ENCODE results near the gene TEX28.
"Not testable (repeated sequence)": the region's sequence is repeated elsewhere in the genome, so short reads cannot be mapped to it uniquely, and the experiment has no call there.

TEX28 gene

DNA sequence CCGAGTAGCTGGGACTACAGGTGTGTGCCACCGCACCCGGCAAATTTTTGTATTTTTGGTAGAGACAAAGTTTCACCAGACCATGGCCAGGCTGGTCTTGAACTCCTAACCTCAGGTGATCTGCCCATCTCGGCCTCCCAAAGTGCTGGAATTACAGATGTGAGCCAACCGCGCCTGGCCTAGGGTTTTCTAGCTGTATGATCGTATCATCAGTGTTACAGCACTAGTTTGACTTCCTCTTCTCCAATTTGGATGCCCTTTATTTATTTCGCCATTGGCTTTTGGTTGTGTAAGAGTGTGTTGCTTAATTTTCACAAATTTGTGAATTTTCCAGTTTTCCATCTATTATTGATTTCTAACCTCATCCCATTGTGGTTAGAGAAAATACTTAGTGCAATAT is 5.9 kb upstream of the TEX28 start:
- TF ChIP-seq, protein P1, sequence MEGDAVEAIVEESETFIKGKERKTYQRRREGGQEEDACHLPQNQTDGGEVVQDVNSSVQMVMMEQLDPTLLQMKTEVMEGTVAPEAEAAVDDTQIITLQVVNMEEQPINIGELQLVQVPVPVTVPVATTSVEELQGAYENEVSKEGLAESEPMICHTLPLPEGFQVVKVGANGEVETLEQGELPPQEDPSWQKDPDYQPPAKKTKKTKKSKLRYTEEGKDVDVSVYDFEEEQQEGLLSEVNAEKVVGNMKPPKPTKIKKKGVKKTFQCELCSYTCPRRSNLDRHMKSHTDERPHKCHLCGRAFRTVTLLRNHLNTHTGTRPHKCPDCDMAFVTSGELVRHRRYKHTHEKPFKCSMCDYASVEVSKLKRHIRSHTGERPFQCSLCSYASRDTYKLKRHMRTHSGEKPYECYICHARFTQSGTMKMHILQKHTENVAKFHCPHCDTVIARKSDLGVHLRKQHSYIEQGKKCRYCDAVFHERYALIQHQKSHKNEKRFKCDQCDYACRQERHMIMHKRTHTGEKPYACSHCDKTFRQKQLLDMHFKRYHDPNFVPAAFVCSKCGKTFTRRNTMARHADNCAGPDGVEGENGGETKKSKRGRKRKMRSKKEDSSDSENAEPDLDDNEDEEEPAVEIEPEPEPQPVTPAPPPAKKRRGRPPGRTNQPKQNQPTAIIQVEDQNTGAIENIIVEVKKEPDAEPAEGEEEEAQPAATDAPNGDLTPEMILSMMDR (IDR thresholded peaks at IDR 0.05): no peak
- no peak overlapping the region for H3K27ac ChIP-seq
- no peak for DNase-seq (ENCODE audit: low spot score)
- no peak overlapping the region for H3K4me3 ChIP-seq

DNA sequence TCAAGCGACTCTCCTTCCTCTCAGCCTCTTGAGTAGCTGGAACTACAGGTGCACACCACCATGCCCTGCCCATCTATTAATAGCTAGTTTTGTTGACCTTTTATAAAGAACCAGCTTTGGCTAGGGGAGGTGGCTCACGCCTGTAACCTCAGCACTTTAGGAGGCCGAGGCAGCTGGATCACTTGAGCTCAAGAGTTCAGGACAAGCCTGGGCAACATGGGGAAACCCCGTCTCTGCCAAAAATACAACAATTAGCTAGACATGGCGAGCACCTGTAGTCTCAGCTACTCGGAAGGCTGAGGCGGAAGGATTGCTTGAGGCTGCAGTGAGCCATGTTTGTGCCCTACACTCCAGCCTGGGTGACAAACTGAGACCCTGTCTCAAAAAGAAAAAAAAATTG is 3.4 kb upstream of the TEX28 start:
- no peak overlapping the region for H3K27ac ChIP-seq
- DNase-seq (ENCODE audit: low spot score): no peak
- no peak overlapping the region for H3K4me3 ChIP-seq
- TF ChIP-seq, protein P1 (IDR thresholded peaks at IDR 0.05): no peak

DNA sequence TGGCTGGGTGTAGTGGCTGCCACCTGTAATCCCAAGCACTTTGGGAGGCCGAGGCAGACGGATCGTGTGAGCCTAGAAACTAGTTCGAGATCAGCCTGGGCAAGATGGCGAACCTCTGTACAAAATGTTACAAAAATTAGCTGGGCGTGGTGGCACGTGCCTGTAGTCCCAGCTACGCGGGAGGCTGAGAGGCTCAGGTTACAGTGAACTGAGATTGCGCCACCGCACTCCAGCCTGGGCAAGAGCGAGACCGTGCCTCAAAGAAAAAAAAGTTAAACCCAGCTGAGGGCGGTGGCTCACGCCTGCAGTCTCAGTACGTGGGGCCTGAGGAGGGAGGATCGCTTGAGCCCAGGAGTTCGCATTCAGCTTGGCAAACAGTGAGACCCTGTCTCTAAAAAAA is 1.8 kb upstream of the TEX28 start:
- TF ChIP-seq, protein P1 (IDR thresholded peaks at IDR 0.05): no peak
- H3K27ac ChIP-seq: no peak overlapping the region
- H3K4me3 ChIP-seq: no peak overlapping the region
- no peak for DNase-seq (ENCODE audit: low spot score)

DNA sequence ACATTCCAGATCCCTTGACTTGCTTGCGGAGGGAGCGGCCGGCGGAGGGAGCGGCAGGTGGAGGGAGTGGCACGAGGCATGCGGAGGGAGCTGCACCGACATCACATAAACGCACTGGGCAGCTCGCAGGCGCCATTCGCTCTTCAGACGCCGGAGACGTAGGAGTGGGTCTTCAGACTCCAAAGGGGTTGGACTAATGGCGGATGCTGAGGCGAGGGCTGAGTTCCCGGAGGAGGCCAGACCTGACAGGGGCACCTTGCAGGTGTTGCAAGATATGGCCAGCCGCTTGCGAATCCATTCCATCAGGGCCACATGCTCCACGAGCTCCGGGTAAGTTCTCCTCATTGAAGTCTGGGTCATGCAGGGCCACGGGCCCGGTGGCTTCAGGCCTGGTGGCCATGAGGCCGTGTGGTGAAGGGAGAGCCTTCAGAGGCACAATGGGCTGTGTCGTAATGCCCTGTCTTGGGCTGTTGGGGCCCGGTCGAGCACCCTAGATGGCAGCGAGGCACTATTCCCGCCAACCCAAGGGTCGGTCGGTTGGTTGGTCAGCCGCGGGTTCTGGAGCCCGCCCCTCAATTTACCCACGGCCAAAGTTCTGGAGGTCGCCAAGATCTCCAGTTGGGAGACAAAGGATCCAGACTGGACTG is 863 bp upstream of the TEX28 start, which contains the start of gene TKTL1:
TKTL1 (plus strand) TSS at position 132 of the 647 bp plus-strand sequence; CDS start at position 197, 65 bp downstream.
- TF ChIP-seq, protein P1 (IDR thresholded peaks at IDR 0.05): no peak
- Histone ChIP-seq H3K27ac (no peak within 1 kb of the TSS), H3K4me3 (no peak within 1 kb of the TSS)
- DNase-seq (ENCODE audit: low spot score): no peak

DNA sequence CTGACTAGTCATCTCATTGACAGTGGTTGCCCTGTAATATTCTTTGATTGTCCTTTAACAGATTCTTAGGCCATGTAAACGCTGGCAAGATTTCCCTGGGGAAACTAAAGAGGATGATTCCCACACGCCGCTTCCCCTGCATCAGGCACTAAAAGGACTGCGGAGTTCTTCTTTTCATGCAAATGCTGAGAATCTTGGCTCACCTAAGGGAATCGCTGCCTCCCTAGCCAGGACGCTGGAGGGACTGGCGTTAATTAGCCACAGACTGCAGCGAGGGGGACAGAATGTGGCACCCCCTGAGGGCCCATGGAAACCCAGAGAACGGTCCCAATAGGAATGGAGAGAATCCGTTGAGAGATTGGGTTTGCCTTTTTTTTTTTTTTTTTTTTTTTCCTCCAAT is 8.5 kb downstream of the TEX28 start:
- H3K4me3 ChIP-seq; H3K27ac ChIP-seq; DNase-seq (ENCODE audit: low spot score): not testable (repeated sequence)

DNA sequence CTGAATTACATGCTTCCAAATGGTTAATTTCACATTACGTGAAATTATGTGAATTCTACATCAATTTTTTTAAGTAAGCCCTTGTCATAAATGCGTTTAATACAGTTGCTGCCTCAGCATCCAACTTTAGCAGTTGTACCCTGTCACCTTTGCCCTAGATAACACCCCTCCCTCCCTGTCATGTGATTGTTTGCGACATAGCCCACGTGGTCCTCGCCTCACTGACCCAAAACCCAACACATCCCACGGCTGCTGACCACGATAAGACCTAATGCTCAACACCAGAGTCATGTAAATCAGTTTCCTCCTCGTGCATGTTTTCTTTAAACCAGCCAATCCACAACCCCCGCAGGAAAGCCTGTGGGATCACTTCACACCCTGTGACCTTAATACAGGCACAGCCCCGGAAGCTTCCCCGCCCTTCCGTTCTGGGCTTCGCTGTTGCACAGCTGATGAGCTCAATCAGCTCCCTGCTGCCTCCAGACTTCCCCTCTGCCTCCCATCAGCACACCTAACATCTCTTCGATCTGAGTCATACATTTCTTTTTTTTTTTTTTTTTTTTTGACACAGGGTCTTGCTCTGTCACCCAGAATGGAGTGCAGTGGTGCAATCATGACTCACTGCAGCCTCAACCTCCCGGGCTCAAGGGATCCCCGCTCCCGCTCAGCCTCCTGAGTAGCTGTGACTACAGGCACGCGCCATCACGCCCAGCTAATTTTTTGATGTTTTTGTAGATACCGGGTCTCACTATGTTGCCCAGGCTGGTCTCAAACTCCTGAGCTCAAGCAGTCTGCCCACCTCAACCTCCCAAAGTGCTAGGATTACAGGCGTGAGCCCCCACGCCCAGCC is 10.2 kb downstream of the TEX28 start:
- H3K27ac ChIP-seq; DNase-seq (ENCODE audit: low spot score); H3K4me3 ChIP-seq: not testable (repeated sequence)

DNA sequence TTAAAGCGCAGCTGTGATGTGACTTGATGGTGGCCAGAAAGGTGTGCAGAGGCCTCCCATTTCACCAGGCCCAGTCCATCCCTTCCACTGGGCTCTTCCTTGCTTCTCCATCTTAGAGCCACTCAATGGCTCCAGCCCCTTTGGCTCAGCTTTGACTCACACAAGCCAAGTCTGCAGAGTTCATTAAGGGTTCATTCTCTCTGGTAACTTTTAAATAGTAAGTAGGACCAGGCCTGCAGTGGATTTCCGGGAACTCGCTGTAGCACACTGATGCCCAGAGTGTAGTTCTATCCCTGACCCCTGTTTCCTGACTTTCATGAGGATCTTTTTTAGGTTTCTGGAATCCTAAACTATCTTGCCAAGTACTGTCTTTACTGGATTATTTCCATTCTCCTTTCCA is 25.7 kb downstream of the TEX28 start:
- H3K27ac ChIP-seq; H3K4me3 ChIP-seq; DNase-seq (ENCODE audit: low spot score): not testable (repeated sequence)

DNA sequence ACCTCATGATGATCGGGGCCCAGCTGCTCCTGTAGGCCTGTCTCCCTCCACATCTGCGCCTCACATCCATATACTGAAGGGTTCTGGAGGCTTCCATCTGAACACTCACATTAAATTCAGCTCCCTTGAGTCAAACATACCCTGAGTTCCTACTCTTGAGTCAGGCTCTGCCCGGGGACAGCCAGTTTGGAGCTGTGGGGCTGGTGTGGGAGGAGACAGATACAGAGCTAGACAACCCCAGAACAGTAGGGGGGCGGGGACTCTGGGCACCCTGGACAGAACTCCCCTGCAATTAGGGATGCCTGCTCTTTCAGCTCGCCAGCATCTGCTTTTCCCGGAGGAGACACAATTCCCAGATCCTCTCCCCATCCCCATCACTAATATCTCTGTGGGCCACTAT is 31.9 kb downstream of the TEX28 start:
- H3K4me3 ChIP-seq; DNase-seq (ENCODE audit: low spot score); H3K27ac ChIP-seq: not testable (repeated sequence)

DNA sequence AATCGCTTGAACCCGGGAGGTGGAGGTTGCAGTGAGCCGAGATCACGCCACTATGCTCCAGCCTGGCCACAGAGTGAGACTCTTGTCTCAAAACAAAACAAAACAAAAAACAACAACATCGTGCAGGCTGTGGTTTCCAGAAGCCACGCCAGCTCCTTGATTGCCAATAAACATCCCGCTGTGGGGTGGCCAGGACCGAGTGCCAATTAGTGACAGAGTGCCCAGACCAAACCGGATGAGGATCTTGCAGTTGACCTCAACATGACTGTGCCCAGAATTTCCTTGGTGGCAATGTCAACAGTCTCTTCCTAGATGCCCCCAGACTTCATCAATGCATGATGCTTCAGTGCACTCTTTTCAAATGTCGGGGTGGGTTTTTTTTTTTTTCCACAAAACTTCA is 36.2 kb downstream of the TEX28 start:
- H3K4me3 ChIP-seq; H3K27ac ChIP-seq; DNase-seq (ENCODE audit: low spot score): not testable (repeated sequence)

DNA sequence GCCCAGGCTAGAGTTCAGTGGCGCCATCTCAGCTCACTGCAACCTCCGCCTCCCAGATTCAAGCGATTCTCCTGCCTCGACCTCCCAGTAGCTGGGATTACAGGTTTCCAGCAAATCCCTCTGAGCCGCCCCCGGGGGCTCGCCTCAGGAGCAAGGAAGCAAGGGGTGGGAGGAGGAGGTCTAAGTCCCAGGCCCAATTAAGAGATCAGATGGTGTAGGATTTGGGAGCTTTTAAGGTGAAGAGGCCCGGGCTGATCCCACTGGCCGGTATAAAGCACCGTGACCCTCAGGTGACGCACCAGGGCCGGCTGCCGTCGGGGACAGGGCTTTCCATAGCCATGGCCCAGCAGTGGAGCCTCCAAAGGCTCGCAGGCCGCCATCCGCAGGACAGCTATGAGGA is 37.6 kb downstream of the TEX28 start, which contains the start of gene OPN1MW3:
OPN1MW3 (plus strand) TSS at position 301 of the 400 bp plus-strand sequence; CDS start at position 339, 38 bp downstream.
- not testable (repeated sequence) for DNase-seq (ENCODE audit: low spot score); H3K4me3 ChIP-seq; H3K27ac ChIP-seq

DNA sequence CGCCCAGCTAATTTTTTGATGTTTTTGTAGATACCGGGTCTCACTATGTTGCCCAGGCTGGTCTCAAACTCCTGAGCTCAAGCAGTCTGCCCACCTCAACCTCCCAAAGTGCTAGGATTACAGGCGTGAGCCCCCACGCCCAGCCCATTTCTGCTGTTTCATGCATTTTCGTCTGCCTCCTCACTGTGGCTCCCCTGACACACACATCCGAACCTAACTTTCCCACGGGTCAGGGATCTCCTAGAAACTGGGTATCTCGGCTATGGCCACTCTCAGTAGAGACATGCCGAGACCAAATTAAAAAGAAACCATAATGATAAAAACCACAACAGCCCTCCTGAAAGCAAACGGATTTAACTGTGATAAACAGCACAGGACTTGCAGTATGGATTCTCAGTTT is 46.8 kb downstream of the TEX28 start:
- not testable (repeated sequence) for H3K4me3 ChIP-seq; DNase-seq (ENCODE audit: low spot score); H3K27ac ChIP-seq

DNA sequence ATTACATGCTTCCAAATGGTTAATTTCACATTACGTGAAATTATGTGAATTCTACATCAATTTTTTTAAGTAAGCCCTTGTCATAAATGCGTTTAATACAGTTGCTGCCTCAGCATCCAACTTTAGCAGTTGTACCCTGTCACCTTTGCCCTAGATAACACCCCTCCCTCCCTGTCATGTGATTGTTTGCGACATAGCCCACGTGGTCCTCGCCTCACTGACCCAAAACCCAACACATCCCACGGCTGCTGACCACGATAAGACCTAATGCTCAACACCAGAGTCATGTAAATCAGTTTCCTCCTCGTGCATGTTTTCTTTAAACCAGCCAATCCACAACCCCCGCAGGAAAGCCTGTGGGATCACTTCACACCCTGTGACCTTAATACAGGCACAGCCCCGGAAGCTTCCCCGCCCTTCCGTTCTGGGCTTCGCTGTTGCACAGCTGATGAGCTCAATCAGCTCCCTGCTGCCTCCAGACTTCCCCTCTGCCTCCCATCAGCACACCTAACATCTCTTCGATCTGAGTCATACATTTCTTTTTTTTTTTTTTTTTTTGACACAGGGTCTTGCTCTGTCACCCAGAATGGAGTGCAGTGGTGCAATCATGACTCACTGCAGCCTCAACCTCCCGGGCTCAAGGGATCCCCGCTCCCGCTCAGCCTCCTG is 47.4 kb downstream of the TEX28 start:
- H3K27ac ChIP-seq; H3K4me3 ChIP-seq; DNase-seq (ENCODE audit: low spot score): not testable (repeated sequence)

DNA sequence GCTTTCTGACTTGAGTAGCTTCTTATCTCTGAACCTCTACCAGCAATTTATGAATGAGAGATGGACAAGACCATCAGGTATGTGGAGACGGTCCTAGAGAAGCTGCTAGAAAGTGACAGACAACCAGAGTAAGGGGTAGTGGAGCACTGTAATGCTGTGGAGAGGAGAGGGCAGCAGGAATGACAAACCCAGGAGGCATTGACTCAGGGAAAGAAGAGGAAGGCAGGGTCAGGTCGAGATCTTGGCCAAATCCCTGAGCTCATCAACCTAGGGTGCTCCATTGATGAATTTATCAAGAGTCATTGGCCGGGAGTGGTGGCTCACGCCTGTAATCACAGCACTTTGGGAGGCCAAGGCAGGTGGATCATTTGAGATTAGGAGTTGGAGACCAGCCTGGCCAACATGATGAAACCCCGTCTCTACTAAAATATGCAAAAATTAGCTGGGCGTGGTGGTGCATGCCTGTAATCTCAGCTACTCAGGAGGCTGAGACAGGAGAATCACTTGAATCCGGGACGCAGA is 54.9 kb downstream of the TEX28 start:
- not testable (repeated sequence) for H3K4me3 ChIP-seq, H3K27ac ChIP-seq
- peak; percentile 49 for DNase-seq (ENCODE audit: low spot score)

All from coronary artery (tissue), 2 donors.